AG09319 (cell line): ENCODE measurements around the gene MIOX.

Source experiments
- DNase-seq: peaks from one replicate; pipeline ENCODE4 v3.0.0-alpha.2; 2010; ENCODE audit warnings: low read depth; ENCODE audit errors: extremely low read depth
- TF ChIP-seq, protein P1 (sequence below): IDR thresholded peaks from 2 replicates; pipeline ENCODE4 v1.5.1; 2011; ENCODE audit warnings: low read depth, mild to moderate bottlenecking, inconsistent platforms, low read length, moderate library complexity

Gene MIOX

DNA sequence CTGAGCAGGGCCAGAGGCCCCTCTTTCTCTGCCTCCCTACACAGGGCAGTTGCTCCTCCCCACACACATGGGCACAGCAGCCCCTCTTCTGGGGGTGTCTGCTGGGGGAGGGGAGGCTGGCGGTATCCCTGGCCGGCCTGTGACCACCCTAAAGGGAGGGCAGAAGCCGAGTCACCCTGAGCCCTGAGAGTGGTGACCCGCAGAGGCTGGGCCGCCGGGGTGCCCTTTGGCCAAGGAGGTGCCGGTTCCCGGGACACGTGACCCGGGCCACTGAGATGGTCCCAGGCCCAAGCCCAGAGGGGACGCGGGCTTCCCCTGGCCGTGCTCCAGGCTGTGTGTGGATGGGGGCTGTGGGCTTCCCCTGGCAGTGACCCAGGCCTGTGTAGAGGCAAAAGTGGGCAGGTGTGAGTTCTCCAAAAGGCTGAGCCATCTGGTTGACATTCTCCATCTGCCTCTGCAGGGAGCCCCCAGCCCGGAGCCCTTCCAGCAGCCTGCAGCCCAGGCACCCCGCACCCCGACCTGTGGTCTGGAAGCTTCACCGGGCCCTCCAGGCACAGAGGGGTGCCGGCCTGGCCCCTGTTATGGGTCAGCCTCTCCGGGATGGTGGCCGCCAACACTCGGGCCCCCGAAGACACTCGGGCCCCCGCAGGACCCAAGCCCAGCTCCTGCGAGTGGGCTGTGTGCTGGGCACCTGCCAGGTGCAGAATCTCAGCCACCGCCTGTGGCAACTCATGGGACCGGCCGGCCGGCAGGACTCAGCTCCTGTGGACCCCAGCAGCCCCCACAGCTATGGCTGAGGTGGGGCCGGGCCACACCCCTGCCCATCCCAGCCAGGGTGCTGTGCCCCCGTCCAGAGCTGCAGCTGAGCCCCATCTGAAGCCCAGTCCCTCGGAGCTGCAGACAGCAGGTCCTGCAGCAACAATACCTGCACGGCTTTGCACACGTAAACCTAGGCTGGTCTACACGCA, 4.3 kb upstream of the MIOX start:
- TF ChIP-seq, protein P1, sequence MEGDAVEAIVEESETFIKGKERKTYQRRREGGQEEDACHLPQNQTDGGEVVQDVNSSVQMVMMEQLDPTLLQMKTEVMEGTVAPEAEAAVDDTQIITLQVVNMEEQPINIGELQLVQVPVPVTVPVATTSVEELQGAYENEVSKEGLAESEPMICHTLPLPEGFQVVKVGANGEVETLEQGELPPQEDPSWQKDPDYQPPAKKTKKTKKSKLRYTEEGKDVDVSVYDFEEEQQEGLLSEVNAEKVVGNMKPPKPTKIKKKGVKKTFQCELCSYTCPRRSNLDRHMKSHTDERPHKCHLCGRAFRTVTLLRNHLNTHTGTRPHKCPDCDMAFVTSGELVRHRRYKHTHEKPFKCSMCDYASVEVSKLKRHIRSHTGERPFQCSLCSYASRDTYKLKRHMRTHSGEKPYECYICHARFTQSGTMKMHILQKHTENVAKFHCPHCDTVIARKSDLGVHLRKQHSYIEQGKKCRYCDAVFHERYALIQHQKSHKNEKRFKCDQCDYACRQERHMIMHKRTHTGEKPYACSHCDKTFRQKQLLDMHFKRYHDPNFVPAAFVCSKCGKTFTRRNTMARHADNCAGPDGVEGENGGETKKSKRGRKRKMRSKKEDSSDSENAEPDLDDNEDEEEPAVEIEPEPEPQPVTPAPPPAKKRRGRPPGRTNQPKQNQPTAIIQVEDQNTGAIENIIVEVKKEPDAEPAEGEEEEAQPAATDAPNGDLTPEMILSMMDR = no peak

DNA sequence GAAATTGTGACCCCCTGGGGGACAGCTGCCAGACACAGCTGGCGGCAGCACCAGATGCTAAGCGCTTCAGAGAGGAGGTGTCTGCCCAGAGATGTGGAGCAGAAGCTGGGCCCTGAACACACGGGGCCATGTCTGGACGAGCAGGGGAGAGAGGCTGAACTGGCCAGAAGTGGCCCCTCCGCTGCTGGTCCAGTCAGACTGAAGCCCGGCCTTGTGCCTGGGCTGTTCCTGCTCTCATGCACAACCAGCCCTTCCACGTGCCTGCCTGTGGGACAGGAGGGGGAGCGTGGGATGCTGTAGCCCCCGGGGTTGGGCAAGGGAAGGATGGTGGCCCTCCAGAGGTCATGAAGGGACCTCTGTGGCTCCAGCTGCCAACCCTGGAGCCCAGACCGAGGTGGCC, 3.6 kb upstream of the MIOX start:
- TF ChIP-seq, protein P1 = no peak
- DNase-seq = no peak

More for the DNA sequence above, 4.3 kb upstream of the MIOX start:
- DNase-seq = no peak

DNA sequence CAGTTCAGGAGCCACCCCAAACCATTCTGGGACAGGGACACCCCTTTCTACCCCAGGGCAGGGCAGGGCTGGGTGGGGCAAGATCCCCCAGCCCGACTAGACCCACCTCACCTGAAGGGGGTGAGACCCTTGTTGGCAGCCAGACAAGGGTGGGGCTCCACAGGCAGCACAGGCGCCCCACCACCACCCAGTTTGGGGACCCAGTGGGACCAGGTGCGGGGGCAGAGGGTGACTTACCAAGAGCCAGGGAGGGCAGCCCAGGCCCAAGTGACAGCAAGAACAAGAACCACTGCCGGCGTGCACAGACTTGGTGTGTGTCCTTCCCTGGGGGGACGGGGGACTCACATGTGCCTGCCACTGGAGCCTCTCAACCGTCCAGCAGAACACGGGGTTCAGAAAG, 3.1 kb upstream of the MIOX start:
- no peak for DNase-seq
- TF ChIP-seq, protein P1 = no peak

DNA sequence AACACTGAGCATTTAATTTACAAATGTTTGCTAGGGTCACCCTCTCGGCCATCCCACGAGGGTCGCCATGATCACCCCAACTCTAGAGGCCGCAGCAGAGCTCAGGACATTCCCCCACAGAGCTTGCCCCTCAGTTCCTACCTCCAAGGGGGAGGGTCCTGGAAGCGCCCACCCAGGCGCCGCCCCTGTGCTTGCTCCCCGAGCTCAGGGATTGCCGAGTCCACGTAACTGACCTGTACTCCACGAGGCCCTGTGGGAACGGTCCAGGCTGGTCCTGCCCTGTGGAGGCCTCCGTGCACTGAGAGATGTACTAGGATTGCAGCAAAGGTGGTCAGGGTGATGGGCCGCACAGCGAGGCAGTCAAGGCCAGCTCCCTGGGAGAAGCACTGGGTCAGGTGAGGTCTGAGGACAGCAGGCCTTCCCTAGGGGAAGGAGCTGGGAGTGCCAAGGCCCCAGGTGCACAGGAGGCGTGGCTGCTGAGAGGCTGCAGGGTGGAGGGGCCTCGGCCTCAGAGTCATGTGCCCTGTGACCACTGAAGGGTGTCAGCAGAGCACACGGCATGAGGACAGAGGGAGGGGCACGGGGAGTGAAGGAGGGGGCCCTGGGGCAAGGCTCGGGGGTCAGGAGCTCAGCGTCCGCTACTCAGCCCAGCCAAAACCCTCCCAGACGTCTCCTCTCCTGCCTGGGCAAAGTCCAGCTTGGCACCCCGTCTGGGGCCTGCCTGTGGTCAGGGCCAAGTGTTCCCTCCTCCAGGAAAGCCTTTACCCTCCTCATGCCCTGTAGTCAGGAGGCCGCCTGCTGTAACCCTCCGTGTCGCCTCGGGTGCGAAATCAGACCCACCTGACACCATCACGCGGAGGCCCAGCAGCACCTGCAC, 2.4 kb upstream of the MIOX start:
- TF ChIP-seq, protein P1 = no peak
- no peak for DNase-seq

- TF ChIP-seq, protein P1 = no peak
- no peak for DNase-seq
Measured at GRCh38 chr22:50485221-50486131, 1.2 kb upstream of the MIOX start.

- DNase-seq = no peak
- TF ChIP-seq, protein P1 = no peak
Measured at GRCh38 chr22:50487290-50488005, 789 bp downstream of the MIOX start.
